Natural killer cell (primary cell): ENCODE measurements around the gene FSHR. TPM values are rescaled to one million over a fixed set of nuclear protein-coding genes. Genes with fewer than 3 reads are reported as not detected.

Source experiments
- ATAC-seq, 3 donors: fragments of 150-1000 bp in 2 of 3; fragments of 200-7000 bp in 1 of 3; cut with Tn5 transposase; 1 replicate in 1 of 3; 2 replicates in 2 of 3; pipeline ENCODE4 v1.10.0; 2021; ENCODE audit warnings: mild to moderate bottlenecking in 2 of 3, moderate library complexity in 2 of 3
- DNase-seq, 2 donors: peaks; one replicate each; pipeline versions ENCODE4 v3.0.0 to v3.0.0-alpha.2; 2013 to 2021; ENCODE audit warnings: mixed read lengths in 1 of 2
- H3K27ac ChIP-seq: one replicate; pipeline ENCODE4 v1.5.1; 2013; ENCODE audit warnings: mild to moderate bottlenecking, low read length
- H3K27me3 ChIP-seq: one replicate; pipeline ENCODE4 v1.6.1; 2013; ENCODE audit warnings: low read length; ENCODE audit not compliant: control insufficient read depth, insufficient read depth
- H3K36me3 ChIP-seq: one replicate; pipeline ENCODE4 v1.6.1; 2013; ENCODE audit warnings: low read length; ENCODE audit not compliant: control insufficient read depth, insufficient read depth
- H3K4me1 ChIP-seq: one replicate; pipeline ENCODE4 v1.6.1; 2013; ENCODE audit warnings: low read length; ENCODE audit not compliant: control insufficient read depth, insufficient read depth
- H3K4me3 ChIP-seq: one replicate; pipeline ENCODE4 v1.5.1; 2013; ENCODE audit warnings: low read length
- H3K9me3 ChIP-seq: one replicate; pipeline ENCODE4 v1.6.1; 2013; ENCODE audit warnings: low read length; ENCODE audit not compliant: control insufficient read depth, insufficient read depth
- H3K27ac Mint-ChIP-seq, 2 donors: one replicate each; pipeline ENCODE4 v1.8.0; 2022; ENCODE audit warnings: mild to moderate bottlenecking in 2 of 2, mixed read lengths in 2 of 2, moderate library complexity in 1 of 2
- H3K27me3 Mint-ChIP-seq, 2 donors: one replicate each; pipeline ENCODE4 v1.8.0; 2022; ENCODE audit warnings: low read depth in 2 of 2, mixed read lengths in 2 of 2
- H3K36me3 Mint-ChIP-seq: one replicate; pipeline ENCODE4 v1.8.0; 2022; ENCODE audit warnings: mixed read lengths
- H3K4me1 Mint-ChIP-seq, 2 donors: one replicate each; pipeline ENCODE4 v1.8.0; 2022; ENCODE audit warnings: mixed read lengths in 2 of 2
- H3K4me3 Mint-ChIP-seq: one replicate; pipeline ENCODE4 v1.8.0; 2022; ENCODE audit warnings: mild to moderate bottlenecking, moderate library complexity, mixed read lengths
- H3K9me3 Mint-ChIP-seq, 2 donors: one replicate each; pipeline ENCODE4 v1.8.0; 2022; ENCODE audit warnings: mixed read lengths in 2 of 2
- WGBS: methylation state at CpG from one replicate; pipeline ENCODE4 v1.1.7; 2013; ENCODE audit warnings: missing lambda C conversion rate; ENCODE audit not compliant: insufficient coverage; 5-methylcytosine and 5-hydroxymethylcytosine counted together
- intact Hi-C: fragments of 100-400 bp; cut with micrococcal nuclease; formaldehyde crosslinking; loops from one replicate; pipeline ENCODE4 v1.14.2; 2022
- total RNA-seq, 4 donors: library from RNA; stranded (reverse); fragments of 120-200 nt in 1 of 4; gene quantifications; one replicate each; pipeline versions ENCODE4 v1.2.3 to v1.2.4, GENCODE V29; 2013 to 2022
- TF ChIP-seq, protein P1 (sequence below): fragments of 200-600 bp; IDR thresholded peaks from one replicate; pipeline ENCODE4 v1.8.0; 2022; ENCODE audit warnings: antibody characterized with exemption

The FSHR gene
- total RNA-seq, 3 donors from 2014 or later (not counting 1 experiment from before 2014, with no cell fraction given), result not detected

DNA sequence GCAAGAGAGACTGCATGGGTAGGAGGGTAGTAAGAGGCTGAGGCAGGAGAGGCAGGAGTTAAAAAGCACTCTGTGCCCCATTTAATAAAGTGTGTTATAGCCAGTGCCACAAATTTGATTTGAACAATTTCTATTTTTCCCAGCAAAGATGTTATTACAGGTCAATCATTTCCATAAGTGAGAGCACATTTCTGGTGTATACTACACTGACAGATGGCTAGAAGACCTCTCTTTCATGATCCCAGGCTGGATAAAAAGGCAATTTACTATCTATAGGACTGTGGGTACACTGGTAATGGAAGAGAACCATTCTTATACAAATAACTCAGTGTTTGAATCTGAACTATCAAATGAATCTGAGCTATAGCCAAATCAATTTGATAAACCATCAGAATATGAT is 176.2 kb downstream of the FSHR start:
- intact Hi-C loops, result no loop called here
- Histone ChIP-seq H3K4me1 (no peaks in the 10 kb centered on the region), H3K9me3 (no peaks in the 10 kb centered on the region), H3K27ac (no peak overlapping the region), H3K4me3 (no peak overlapping the region), H3K27me3 (no peaks in the 10 kb centered on the region), H3K36me3 (no peaks in the 10 kb centered on the region)
- H3K9me3 Mint-ChIP-seq, result peaks cover 0 to 4% of the 10 kb centered on the region in 2 donors
- no peak for DNase-seq
- TF ChIP-seq, protein P1, sequence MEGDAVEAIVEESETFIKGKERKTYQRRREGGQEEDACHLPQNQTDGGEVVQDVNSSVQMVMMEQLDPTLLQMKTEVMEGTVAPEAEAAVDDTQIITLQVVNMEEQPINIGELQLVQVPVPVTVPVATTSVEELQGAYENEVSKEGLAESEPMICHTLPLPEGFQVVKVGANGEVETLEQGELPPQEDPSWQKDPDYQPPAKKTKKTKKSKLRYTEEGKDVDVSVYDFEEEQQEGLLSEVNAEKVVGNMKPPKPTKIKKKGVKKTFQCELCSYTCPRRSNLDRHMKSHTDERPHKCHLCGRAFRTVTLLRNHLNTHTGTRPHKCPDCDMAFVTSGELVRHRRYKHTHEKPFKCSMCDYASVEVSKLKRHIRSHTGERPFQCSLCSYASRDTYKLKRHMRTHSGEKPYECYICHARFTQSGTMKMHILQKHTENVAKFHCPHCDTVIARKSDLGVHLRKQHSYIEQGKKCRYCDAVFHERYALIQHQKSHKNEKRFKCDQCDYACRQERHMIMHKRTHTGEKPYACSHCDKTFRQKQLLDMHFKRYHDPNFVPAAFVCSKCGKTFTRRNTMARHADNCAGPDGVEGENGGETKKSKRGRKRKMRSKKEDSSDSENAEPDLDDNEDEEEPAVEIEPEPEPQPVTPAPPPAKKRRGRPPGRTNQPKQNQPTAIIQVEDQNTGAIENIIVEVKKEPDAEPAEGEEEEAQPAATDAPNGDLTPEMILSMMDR, result no peak
- no peak overlapping the region for H3K27ac Mint-ChIP-seq
- no peaks in the 10 kb centered on the region for H3K36me3 Mint-ChIP-seq
- no peaks in the 10 kb centered on the region for H3K27me3 Mint-ChIP-seq
- H3K4me3 Mint-ChIP-seq, result no peak overlapping the region
- no peak for ATAC-seq
- no peaks in the 10 kb centered on the region for H3K4me1 Mint-ChIP-seq

DNA sequence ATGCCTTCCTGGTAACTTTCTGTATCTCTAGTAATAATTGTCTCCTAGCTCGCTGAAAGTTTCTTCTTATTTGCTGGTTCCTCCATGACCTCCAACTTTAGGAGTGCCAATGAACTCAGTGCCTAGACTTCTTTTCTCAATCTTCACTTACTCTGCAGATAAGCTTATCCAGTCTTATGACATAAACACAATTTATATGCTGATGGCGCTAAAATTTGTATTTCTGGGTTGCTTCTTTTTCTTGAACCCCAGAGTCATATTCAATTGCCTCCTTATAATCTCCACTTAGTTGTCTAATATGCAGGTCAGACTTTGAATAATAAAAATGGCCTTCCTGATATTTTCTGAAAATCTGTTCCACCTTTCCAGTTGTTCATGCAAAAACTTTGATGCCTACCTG is 182.5 kb downstream of the FSHR start:
- Mint-ChIP-seq H3K9me3 (peaks cover 0 to 1% of the 10 kb centered on the region in 2 donors), H3K36me3 (no peaks in the 10 kb centered on the region), H3K4me3 (no peak overlapping the region), H3K27me3 (no peaks in the 10 kb centered on the region), H3K27ac (no peak overlapping the region), H3K4me1 (no peaks in the 10 kb centered on the region)
- no peaks in the 10 kb centered on the region for H3K36me3 ChIP-seq
- H3K9me3 ChIP-seq, result no peaks in the 10 kb centered on the region
- H3K27me3 ChIP-seq, result no peaks in the 10 kb centered on the region
- TF ChIP-seq, protein P1, result no peak
- intact Hi-C loops, result no loop called here
- DNase-seq (no peak), ATAC-seq (no peak)
- H3K4me3 ChIP-seq, result no peak overlapping the region
- WGBS, result 98% methylated on average over 2 of the region's 2 CpGs
- H3K27ac ChIP-seq, result no peak overlapping the region
- no peaks in the 10 kb centered on the region for H3K4me1 ChIP-seq

DNA sequence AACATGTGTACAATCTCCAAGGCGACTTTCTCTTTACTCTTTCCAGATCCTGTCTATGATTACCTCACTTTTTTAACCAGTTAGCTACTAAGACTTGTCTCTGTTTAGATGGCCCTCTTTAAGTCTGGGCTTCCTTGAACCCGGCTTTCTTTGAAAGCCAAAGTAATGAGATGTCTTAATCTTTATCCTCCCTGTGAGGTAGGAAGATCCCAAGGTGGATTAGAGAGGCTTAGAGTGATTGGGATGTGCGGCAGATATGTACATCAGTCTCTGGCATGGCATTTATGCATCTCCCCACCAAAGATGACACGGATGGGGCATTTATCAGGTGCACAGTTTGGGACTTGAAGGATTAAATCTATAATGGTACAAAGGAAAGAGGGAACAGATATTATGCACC is 186.3 kb downstream of the FSHR start:
- intact Hi-C loops, result no loop called here
- TF ChIP-seq, protein P1, result no peak
- Mint-ChIP-seq H3K27me3 (no peaks in the 10 kb centered on the region), H3K27ac (no peak overlapping the region), H3K4me3 (no peak overlapping the region), H3K4me1 (no peaks in the 10 kb centered on the region), H3K36me3 (no peaks in the 10 kb centered on the region), H3K9me3 (no peaks in the 10 kb centered on the region)
- Histone ChIP-seq H3K9me3 (no peaks in the 10 kb centered on the region), H3K4me3 (no peak overlapping the region), H3K36me3 (no peaks in the 10 kb centered on the region), H3K27me3 (no peaks in the 10 kb centered on the region), H3K4me1 (no peaks in the 10 kb centered on the region), H3K27ac (no peak overlapping the region)
- ATAC-seq, result no peak
- 73% methylated on average over 4 of the region's 4 CpGs for WGBS
- DNase-seq, result no peak

DNA sequence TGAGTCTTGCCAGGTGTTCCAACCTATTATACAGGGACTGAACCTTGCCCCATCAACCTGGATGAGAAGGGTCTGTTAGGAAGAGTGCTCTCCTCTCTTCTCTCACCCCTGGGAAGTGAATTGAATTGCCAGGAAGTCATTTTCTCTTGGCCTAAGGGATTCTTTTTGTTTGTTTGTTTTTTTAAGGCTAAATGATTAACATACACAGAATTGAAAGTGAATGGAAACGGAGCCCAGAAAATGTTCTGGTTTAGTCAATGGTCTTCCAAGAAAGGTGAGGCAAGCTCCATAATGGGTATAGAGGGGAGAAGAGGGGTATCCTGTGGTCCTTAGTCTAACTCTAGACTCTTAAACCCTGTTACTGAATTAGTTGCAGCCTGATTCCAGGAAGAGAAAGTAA is 189.1 kb downstream of the FSHR start:
- Histone ChIP-seq H3K9me3 (no peaks in the 10 kb centered on the region), H3K27me3 (no peaks in the 10 kb centered on the region), H3K36me3 (no peaks in the 10 kb centered on the region), H3K4me3 (no peak overlapping the region), H3K27ac (no peak overlapping the region), H3K4me1 (no peaks in the 10 kb centered on the region)
- Mint-ChIP-seq H3K27ac (no peak overlapping the region), H3K4me1 (no peaks in the 10 kb centered on the region), H3K9me3 (no peaks in the 10 kb centered on the region), H3K4me3 (no peak overlapping the region), H3K27me3 (no peaks in the 10 kb centered on the region), H3K36me3 (no peaks in the 10 kb centered on the region)
- intact Hi-C loops, result no loop called here
- ATAC-seq (no peak), DNase-seq (no peak)
- WGBS, result 85% methylated on average over 1 of the region's 1 CpG
- TF ChIP-seq, protein P1, result no peak
